ENCODE results near the gene DSCAM.
A peak's percentile ranks its signal among the peaks of the same experiment; 100 is the strongest.

The DSCAM gene

GRCh38 chr21:40512590-40512989, 334.4 kb downstream of the DSCAM start:
- TF ChIP-seq CTCF (IDR thresholded peaks at IDR 0.05; ENCODE audit: insufficient read depth, low read length) = peak; percentile 40
- TF ChIP-seq POLR2AphosphoS5 (IDR thresholded peaks at IDR 0.05; ENCODE audit: low read depth) = no peak

GRCh38 chr21:40507978-40508377, 339.0 kb downstream of the DSCAM start:
- H3K27me3 ChIP-seq (ENCODE audit: insufficient read depth, poor library complexity, severe bottlenecking) = no peaks in the 10 kb centered on the region
- DNase-seq (ENCODE audit: low read depth in 1 of 2, low spot score in 1 of 2) = no peak

More at GRCh38 chr21:40512590-40512989, 334.4 kb downstream of the DSCAM start:
- peak in 1 of 2 experiments; percentile 7 for DNase-seq (ENCODE audit: low read depth in 1 of 2, low spot score in 1 of 2)
- Histone ChIP-seq H3K27me3 (ENCODE audit: insufficient read depth, poor library complexity, severe bottlenecking) (no peaks in the 10 kb centered on the region), H3K27ac (replicated peaks) (no peak overlapping the region), H3K4me3 (replicated peaks; ENCODE audit: insufficient read depth, low read length) (no peak overlapping the region)

GRCh38 chr21:40505681-40506080, 341.3 kb downstream of the DSCAM start:
- no peak for TF ChIP-seq CTCF (IDR thresholded peaks at IDR 0.05; ENCODE audit: insufficient read depth, low read length)
- TF ChIP-seq GABPA (IDR thresholded peaks at IDR 0.05; ENCODE audit: low read depth) = no peak
- Histone ChIP-seq H3K27ac (replicated peaks) (no peak overlapping the region), H3K27me3 (ENCODE audit: insufficient read depth, poor library complexity, severe bottlenecking) (no peaks in the 10 kb centered on the region), H3K4me3 (replicated peaks; ENCODE audit: insufficient read depth, low read length) (no peak overlapping the region)
- no peak for DNase-seq (ENCODE audit: low read depth in 1 of 2, low spot score in 1 of 2)

More at GRCh38 chr21:40507978-40508377, 339.0 kb downstream of the DSCAM start:
- TF ChIP-seq GABPA (IDR thresholded peaks at IDR 0.05; ENCODE audit: low read depth) (no peak), REST (IDR thresholded peaks at IDR 0.05; ENCODE audit: insufficient replicate concordance, low read depth) (no peak)
- H3K27ac ChIP-seq (replicated peaks) = no peak overlapping the region
- H3K4me3 ChIP-seq (replicated peaks; ENCODE audit: insufficient read depth, low read length) = no peak overlapping the region

- no peak for TF ChIP-seq CTCF (IDR thresholded peaks at IDR 0.05; ENCODE audit: insufficient read depth, low read length)
- H3K27me3 ChIP-seq (ENCODE audit: insufficient read depth, poor library complexity, severe bottlenecking) = peaks cover 3% of the 10 kb centered on the region
Measured at GRCh38 chr21:40505244-40505643, 341.7 kb downstream of the DSCAM start.

GRCh38 chr21:40504825-40505224, 342.1 kb downstream of the DSCAM start:
- H3K4me3 ChIP-seq (replicated peaks; ENCODE audit: insufficient read depth, low read length) = no peak overlapping the region
- no peak overlapping the region for H3K27ac ChIP-seq (replicated peaks)
- TF ChIP-seq GABPA (IDR thresholded peaks at IDR 0.05; ENCODE audit: low read depth) (no peak), CTCF (IDR thresholded peaks at IDR 0.05; ENCODE audit: insufficient read depth, low read length) (no peak), REST (IDR thresholded peaks at IDR 0.05; ENCODE audit: insufficient replicate concordance, low read depth) (no peak), POLR2AphosphoS5 (IDR thresholded peaks at IDR 0.05; ENCODE audit: low read depth) (no peak), SPI1 (IDR thresholded peaks at IDR 0.05; ENCODE audit: borderline replicate concordance, low read depth) (no peak)
- peaks cover 3% of the 10 kb centered on the region for H3K27me3 ChIP-seq (ENCODE audit: insufficient read depth, poor library complexity, severe bottlenecking)
- no peak for DNase-seq (ENCODE audit: low read depth in 1 of 2, low spot score in 1 of 2)

More at GRCh38 chr21:40505244-40505643, 341.7 kb downstream of the DSCAM start:
- DNase-seq (ENCODE audit: low read depth in 1 of 2, low spot score in 1 of 2) = no peak
- H3K4me3 ChIP-seq (replicated peaks; ENCODE audit: insufficient read depth, low read length) = no peak overlapping the region
- no peak overlapping the region for H3K27ac ChIP-seq (replicated peaks)
